Type B pancreatic cell (in vitro differentiated cells): Measurements from ENCODE around the gene AMH. TPM values are rescaled to one million over a fixed set of nuclear protein-coding genes. Genes with fewer than 3 reads are reported as not detected.
A peak's percentile ranks its signal among the peaks of the same experiment; 100 is the strongest.
"Not testable (repeated sequence)": the region's sequence is repeated elsewhere in the genome, so short reads cannot be mapped to it uniquely, and the experiment has no call there.

Source experiments
- DNase-seq: peaks from one replicate; pipeline ENCODE4 v3.0.0; 2021; ENCODE audit warnings: mixed read lengths; ENCODE audit not compliant: unreplicated experiment; ENCODE audit errors: extremely low spot score
- H3K27ac Mint-ChIP-seq: 2 replicates; pipeline ENCODE4 v1.8.0; 2021; ENCODE audit warnings: mild to moderate bottlenecking, mixed read lengths
- H3K27me3 Mint-ChIP-seq: 2 replicates; pipeline ENCODE4 v1.8.0; 2021; ENCODE audit warnings: mixed read lengths
- H3K36me3 Mint-ChIP-seq: 2 replicates; pipeline ENCODE4 v1.8.0; 2021; ENCODE audit warnings: mixed read lengths
- H3K4me1 Mint-ChIP-seq: one replicate; pipeline ENCODE4 v1.8.0; 2021; ENCODE audit warnings: mixed read lengths; ENCODE audit not compliant: unreplicated experiment
- H3K4me3 Mint-ChIP-seq: 2 replicates; pipeline ENCODE4 v1.8.0; 2021; ENCODE audit warnings: mild to moderate bottlenecking, mixed read lengths
- H3K9me3 Mint-ChIP-seq: 2 replicates; pipeline ENCODE4 v1.8.0; 2021; ENCODE audit warnings: mixed read lengths
- total RNA-seq: library from RNA; stranded (reverse); gene quantifications from 2 replicates; pipeline ENCODE4 v1.2.1, GENCODE V29; 2021; ENCODE audit warnings: low replicate concordance
- TF ChIP-seq, protein P1 (sequence below): fragments of 200-600 bp; sonication (generic); conservative IDR thresholded peaks from 2 replicates; pipeline ENCODE4 v1.5.0; 2021; ENCODE audit warnings: antibody characterized with exemption, mild to moderate bottlenecking

The AMH gene
- total RNA-seq, 1 donor from 2014 or later: 49.5 TPM

DNA sequence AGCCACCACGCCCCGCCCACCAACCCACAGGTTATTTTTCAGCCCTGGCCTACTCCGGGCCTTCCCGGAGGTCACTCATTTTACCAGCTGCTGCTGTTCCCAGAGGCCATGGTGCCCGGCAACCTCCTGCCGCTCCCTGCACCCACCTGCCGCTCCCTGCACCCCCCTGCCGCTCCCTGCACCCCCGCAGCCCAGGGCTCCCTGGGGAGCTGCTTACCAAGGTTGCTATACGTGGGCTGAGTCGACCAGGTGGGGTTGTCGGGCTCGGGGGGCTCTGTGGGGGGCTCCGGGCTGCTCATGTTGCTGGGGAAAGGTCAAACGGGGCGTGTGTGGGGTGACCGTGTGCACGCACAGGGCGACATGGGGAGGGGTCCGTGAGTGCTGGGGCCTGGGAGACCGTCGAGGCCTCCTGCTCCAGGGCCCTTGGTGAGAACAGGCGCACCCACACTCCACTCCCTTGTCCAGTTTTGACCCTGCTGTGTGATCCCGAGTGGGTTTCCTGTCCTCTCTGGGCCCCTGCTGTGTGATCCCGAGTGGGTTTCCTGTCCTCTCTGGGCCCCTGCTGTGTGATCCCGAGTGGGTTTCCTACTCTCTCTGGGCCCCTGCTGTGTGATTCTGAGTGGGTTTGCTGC is 31.6 kb downstream of the AMH start:
- TF ChIP-seq, protein P1, sequence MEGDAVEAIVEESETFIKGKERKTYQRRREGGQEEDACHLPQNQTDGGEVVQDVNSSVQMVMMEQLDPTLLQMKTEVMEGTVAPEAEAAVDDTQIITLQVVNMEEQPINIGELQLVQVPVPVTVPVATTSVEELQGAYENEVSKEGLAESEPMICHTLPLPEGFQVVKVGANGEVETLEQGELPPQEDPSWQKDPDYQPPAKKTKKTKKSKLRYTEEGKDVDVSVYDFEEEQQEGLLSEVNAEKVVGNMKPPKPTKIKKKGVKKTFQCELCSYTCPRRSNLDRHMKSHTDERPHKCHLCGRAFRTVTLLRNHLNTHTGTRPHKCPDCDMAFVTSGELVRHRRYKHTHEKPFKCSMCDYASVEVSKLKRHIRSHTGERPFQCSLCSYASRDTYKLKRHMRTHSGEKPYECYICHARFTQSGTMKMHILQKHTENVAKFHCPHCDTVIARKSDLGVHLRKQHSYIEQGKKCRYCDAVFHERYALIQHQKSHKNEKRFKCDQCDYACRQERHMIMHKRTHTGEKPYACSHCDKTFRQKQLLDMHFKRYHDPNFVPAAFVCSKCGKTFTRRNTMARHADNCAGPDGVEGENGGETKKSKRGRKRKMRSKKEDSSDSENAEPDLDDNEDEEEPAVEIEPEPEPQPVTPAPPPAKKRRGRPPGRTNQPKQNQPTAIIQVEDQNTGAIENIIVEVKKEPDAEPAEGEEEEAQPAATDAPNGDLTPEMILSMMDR: no peak
- peaks cover 5% of the 10 kb centered on the region for H3K4me1 Mint-ChIP-seq
- no peak for DNase-seq
- no peak overlapping the region for H3K27ac Mint-ChIP-seq
- no peaks in the 10 kb centered on the region for H3K9me3 Mint-ChIP-seq
- no peaks in the 10 kb centered on the region for H3K36me3 Mint-ChIP-seq
- peaks cover 28% of the 10 kb centered on the region for H3K27me3 Mint-ChIP-seq
- no peak overlapping the region for H3K4me3 Mint-ChIP-seq

- H3K27ac Mint-ChIP-seq: not testable (repeated sequence)
Measured at GRCh38 chr19:2281265-2282061, 32.3 kb downstream of the AMH start.

DNA sequence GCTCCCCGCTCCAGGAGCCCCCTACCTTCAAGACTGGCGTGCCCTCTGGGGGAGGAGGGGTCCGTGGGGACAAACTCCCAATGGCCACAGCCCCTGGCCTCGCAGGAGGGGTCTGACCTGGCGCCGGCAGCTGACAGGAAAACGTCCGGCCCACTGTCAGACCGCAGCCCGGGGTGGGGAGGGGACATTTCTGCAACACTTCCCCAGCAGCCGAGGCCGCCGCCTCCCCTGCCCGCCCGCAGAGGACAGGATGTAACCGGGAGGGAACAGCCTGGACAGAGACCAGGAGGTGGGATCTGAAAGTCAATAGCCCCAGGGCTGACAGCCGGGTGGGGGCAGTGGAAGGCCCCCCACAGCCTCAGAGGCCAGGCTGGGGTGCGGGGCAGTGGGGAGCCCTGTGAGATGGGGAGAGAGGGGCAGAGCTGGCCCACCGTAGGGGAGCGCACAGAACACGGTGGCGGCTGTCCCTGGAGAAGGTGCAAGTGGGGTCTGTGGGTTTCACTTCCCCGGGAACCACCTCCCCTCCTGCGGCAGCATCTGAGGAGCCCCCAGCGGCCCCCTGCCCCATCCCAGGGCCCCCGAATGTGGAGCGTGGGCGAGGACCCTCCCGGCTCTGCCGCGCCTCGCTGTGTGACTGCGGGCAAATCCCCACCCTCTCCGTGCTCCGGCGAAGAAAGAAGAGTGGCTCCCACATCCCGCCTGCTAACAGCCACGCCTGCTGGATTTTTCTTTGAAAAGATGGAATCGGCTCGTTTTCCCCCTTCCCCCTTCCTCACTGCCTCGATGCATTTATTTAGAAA is 33.1 kb downstream of the AMH start, which contains the start of gene PEAK3:
Gene PEAK3, minus strand, starts transcription at position 114 of the 800 bp plus-strand sequence. CDS start 1,244 bp downstream, outside the sequence.
- H3K4me1 Mint-ChIP-seq: peaks cover 5% of the 10 kb centered on the region
- peak within 1 kb of the TSS; percentile 28 for H3K27ac Mint-ChIP-seq
- H3K27me3 Mint-ChIP-seq: peaks cover 38% of the 10 kb centered on the region
- H3K36me3 Mint-ChIP-seq: no peaks in the 10 kb centered on the region
- TF ChIP-seq, protein P1: no peak
- DNase-seq: no peak
- H3K9me3 Mint-ChIP-seq: no peaks in the 10 kb centered on the region
- H3K4me3 Mint-ChIP-seq: peak within 1 kb of the TSS; percentile 44

More at GRCh38 chr19:2281265-2282061, 32.3 kb downstream of the AMH start:
- DNase-seq, H3K4me1 Mint-ChIP-seq, H3K36me3 Mint-ChIP-seq, H3K9me3 Mint-ChIP-seq, H3K4me3 Mint-ChIP-seq: not testable (repeated sequence)
- peaks cover 34% of the 10 kb centered on the region for H3K27me3 Mint-ChIP-seq

DNA sequence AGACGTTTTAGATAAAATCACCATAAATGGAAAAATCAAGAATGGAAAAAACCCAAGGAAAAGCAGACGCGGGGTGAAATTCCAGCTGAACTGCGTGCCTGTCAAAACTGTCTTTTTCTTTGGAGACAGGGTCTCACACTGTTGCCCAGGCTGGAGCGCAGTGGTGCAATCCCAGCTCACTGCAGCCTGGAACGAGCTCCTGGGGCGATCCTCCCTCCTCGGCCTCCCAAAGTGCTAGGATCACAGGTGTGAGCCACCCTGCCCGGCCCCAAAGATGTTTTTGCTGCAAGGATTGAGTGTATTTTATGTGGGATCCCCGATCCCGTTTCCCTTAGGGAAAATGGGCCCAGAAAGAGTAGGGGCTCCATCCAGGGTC is 33.7 kb downstream of the AMH start:
- Mint-ChIP-seq H3K36me3 (no peaks in the 10 kb centered on the region), H3K27me3 (peaks cover 44% of the 10 kb centered on the region), H3K27ac (peak overlapping the region; percentile 28), H3K4me1 (peaks cover 5% of the 10 kb centered on the region), H3K9me3 (no peaks in the 10 kb centered on the region), H3K4me3 (peak overlapping the region; percentile 44)
- TF ChIP-seq, protein P1: no peak
- DNase-seq: no peak

GRCh38 chr19:2283835-2284507 is 34.8 kb downstream of the AMH start:
- no peaks in the 10 kb centered on the region for H3K9me3 Mint-ChIP-seq
- peaks cover 55% of the 10 kb centered on the region for H3K27me3 Mint-ChIP-seq
- no peak overlapping the region for H3K27ac Mint-ChIP-seq
- peaks cover 5% of the 10 kb centered on the region for H3K4me1 Mint-ChIP-seq
- TF ChIP-seq, protein P1: no peak
- no peak for DNase-seq
- H3K36me3 Mint-ChIP-seq: no peaks in the 10 kb centered on the region
- no peak overlapping the region for H3K4me3 Mint-ChIP-seq
